Stimulated activated naive B cell treated with anti-CD40 and anti-IgM and Interleukin-4, amounts not matched to agents 10 μg/mL and 1 μg/mL and 100 μg/mL, for 72 hours (primary cell): ENCODE measurements around the gene SDK1.

Source experiments
- ATAC-seq, 2 donors: fragments of 150-1000 bp; cut with Tn5 transposase; replicated peaks; 2 replicates each; pipeline ENCODE4 v1.10.0; 2021; ENCODE audit warnings: moderate library complexity in 1 of 2
- DNase-seq: peaks from one replicate; pipeline ENCODE4 v3.0.0; 2021
- H3K27ac Mint-ChIP-seq: one replicate; pipeline ENCODE4 v1.8.0; 2022; ENCODE audit warnings: mild to moderate bottlenecking, mixed read lengths
- H3K27me3 Mint-ChIP-seq, 2 donors: one replicate each; pipeline ENCODE4 v1.8.0; 2022; ENCODE audit warnings: mixed read lengths in 2 of 2
- H3K36me3 Mint-ChIP-seq, 2 donors: one replicate each; pipeline ENCODE4 v1.8.0; 2022; ENCODE audit warnings: mixed read lengths in 2 of 2, mild to moderate bottlenecking in 1 of 2
- H3K4me1 Mint-ChIP-seq, 2 donors: one replicate each; pipeline ENCODE4 v1.8.0; 2022; ENCODE audit warnings: mixed read lengths in 2 of 2, mild to moderate bottlenecking in 1 of 2
- H3K4me3 Mint-ChIP-seq, 2 donors: one replicate each; pipeline ENCODE4 v1.8.0; 2022; ENCODE audit warnings: mild to moderate bottlenecking in 2 of 2, mixed read lengths in 2 of 2, moderate library complexity in 1 of 2
- H3K9me3 Mint-ChIP-seq, 2 donors: one replicate each; pipeline ENCODE4 v1.8.0; 2022; ENCODE audit warnings: mixed read lengths in 2 of 2, mild to moderate bottlenecking in 1 of 2

The SDK1 gene

GRCh38 chr7:3862774-3863173 is 561.7 kb downstream of the SDK1 start:
- DNase-seq (no peak), ATAC-seq (no peak)
- peaks cover 0 to 8% of the 10 kb centered on the region in 2 donors for H3K4me1 Mint-ChIP-seq
- peaks cover 5 to 13% of the 10 kb centered on the region in 2 donors for H3K27me3 Mint-ChIP-seq
- peaks cover 0 to 3% of the 10 kb centered on the region in 2 donors for H3K36me3 Mint-ChIP-seq
- peaks cover 3 to 6% of the 10 kb centered on the region in 2 donors for H3K9me3 Mint-ChIP-seq
- no peak overlapping the region for H3K27ac Mint-ChIP-seq
- H3K4me3 Mint-ChIP-seq, result no peak overlapping the region

- H3K36me3 Mint-ChIP-seq, result peaks cover 1 to 3% of the 10 kb centered on the region in 2 donors
- ATAC-seq (no peak), DNase-seq (no peak)
- H3K4me1 Mint-ChIP-seq, result peaks cover 0 to 6% of the 10 kb centered on the region in 2 donors
- H3K27me3 Mint-ChIP-seq, result peaks cover 11% of the 10 kb centered on the region in 2 donors
- peaks cover 5 to 6% of the 10 kb centered on the region in 2 donors for H3K9me3 Mint-ChIP-seq
- H3K27ac Mint-ChIP-seq, result no peak overlapping the region
- no peak overlapping the region for H3K4me3 Mint-ChIP-seq
Observed at GRCh38 chr7:3866277-3866676, 565.2 kb downstream of the SDK1 start.

GRCh38 chr7:3867863-3868262 is 566.8 kb downstream of the SDK1 start:
- Mint-ChIP-seq H3K4me1 (no peaks in the 10 kb centered on the region), H3K36me3 (peaks cover 3% of the 10 kb centered on the region in 2 donors)
- no peak for ATAC-seq

GRCh38 chr7:3879355-3880075 is 578.5 kb downstream of the SDK1 start:
- ATAC-seq (no peak), DNase-seq (no peak)
- no peaks in the 10 kb centered on the region for H3K4me1 Mint-ChIP-seq
- H3K9me3 Mint-ChIP-seq, result peaks cover 2% of the 10 kb centered on the region in 2 donors
- no peak overlapping the region for H3K4me3 Mint-ChIP-seq
- H3K27me3 Mint-ChIP-seq, result peaks cover 9 to 22% of the 10 kb centered on the region in 2 donors
- H3K36me3 Mint-ChIP-seq, result no peaks in the 10 kb centered on the region
- no peak overlapping the region for H3K27ac Mint-ChIP-seq

More at GRCh38 chr7:3867863-3868262, 566.8 kb downstream of the SDK1 start:
- peaks cover 13 to 17% of the 10 kb centered on the region in 2 donors for H3K27me3 Mint-ChIP-seq
- no peak overlapping the region for H3K27ac Mint-ChIP-seq
- H3K4me3 Mint-ChIP-seq, result no peak overlapping the region
- DNase-seq, result no peak
- peaks cover 6 to 10% of the 10 kb centered on the region in 2 donors for H3K9me3 Mint-ChIP-seq

GRCh38 chr7:3880228-3880987 is 579.4 kb downstream of the SDK1 start:
- no peaks in the 10 kb centered on the region for H3K4me1 Mint-ChIP-seq
- H3K9me3 Mint-ChIP-seq, result no peaks in the 10 kb centered on the region
- H3K27me3 Mint-ChIP-seq, result peaks cover 5 to 13% of the 10 kb centered on the region in 2 donors
- no peak overlapping the region for H3K4me3 Mint-ChIP-seq
- no peak for ATAC-seq
- H3K27ac Mint-ChIP-seq, result no peak overlapping the region
- no peaks in the 10 kb centered on the region for H3K36me3 Mint-ChIP-seq
- DNase-seq, result no peak

- Mint-ChIP-seq H3K27ac (no peak overlapping the region), H3K4me1 (no peaks in the 10 kb centered on the region), H3K9me3 (no peaks in the 10 kb centered on the region), H3K27me3 (peaks cover 4 to 5% of the 10 kb centered on the region in 2 donors), H3K4me3 (no peak overlapping the region), H3K36me3 (no peaks in the 10 kb centered on the region)
- ATAC-seq (no peak), DNase-seq (no peak)
Observed at GRCh38 chr7:3882782-3883181, 581.7 kb downstream of the SDK1 start.

GRCh38 chr7:3884543-3884942 is 583.5 kb downstream of the SDK1 start:
- no peaks in the 10 kb centered on the region for H3K36me3 Mint-ChIP-seq
- no peak overlapping the region for H3K27ac Mint-ChIP-seq
- DNase-seq (no peak), ATAC-seq (no peak)
- H3K9me3 Mint-ChIP-seq, result no peaks in the 10 kb centered on the region
- H3K4me3 Mint-ChIP-seq, result no peak overlapping the region
- no peaks in the 10 kb centered on the region for H3K4me1 Mint-ChIP-seq
- peaks cover 4 to 5% of the 10 kb centered on the region in 2 donors for H3K27me3 Mint-ChIP-seq

GRCh38 chr7:3887096-3887690 is 586.1 kb downstream of the SDK1 start:
- H3K4me1 Mint-ChIP-seq, result no peaks in the 10 kb centered on the region
- DNase-seq (no peak), ATAC-seq (no peak)
- no peak overlapping the region for H3K27ac Mint-ChIP-seq
- H3K4me3 Mint-ChIP-seq, result no peak overlapping the region
- peaks cover 12 to 14% of the 10 kb centered on the region in 2 donors for H3K27me3 Mint-ChIP-seq
- H3K9me3 Mint-ChIP-seq, result no peaks in the 10 kb centered on the region
- H3K36me3 Mint-ChIP-seq, result peaks cover 0 to 1% of the 10 kb centered on the region in 2 donors

- no peak overlapping the region for H3K4me3 Mint-ChIP-seq
- DNase-seq (no peak), ATAC-seq (no peak)
- H3K36me3 Mint-ChIP-seq, result peaks cover 0 to 1% of the 10 kb centered on the region in 2 donors
- H3K27me3 Mint-ChIP-seq, result peaks cover 19 to 23% of the 10 kb centered on the region in 2 donors
- H3K27ac Mint-ChIP-seq, result no peak overlapping the region
- no peaks in the 10 kb centered on the region for H3K9me3 Mint-ChIP-seq
- H3K4me1 Mint-ChIP-seq, result no peaks in the 10 kb centered on the region
Observed at GRCh38 chr7:3888096-3888495, 587.0 kb downstream of the SDK1 start.

GRCh38 chr7:3892157-3892556 is 591.1 kb downstream of the SDK1 start:
- H3K27me3 Mint-ChIP-seq, result peaks cover 19 to 31% of the 10 kb centered on the region in 2 donors
- H3K9me3 Mint-ChIP-seq, result no peaks in the 10 kb centered on the region
- ATAC-seq, result no peak
- H3K4me3 Mint-ChIP-seq, result no peak overlapping the region
- peaks cover 0 to 1% of the 10 kb centered on the region in 2 donors for H3K36me3 Mint-ChIP-seq
- H3K4me1 Mint-ChIP-seq, result peaks cover 0 to 7% of the 10 kb centered on the region in 2 donors
- DNase-seq, result no peak
- no peak overlapping the region for H3K27ac Mint-ChIP-seq

- Mint-ChIP-seq H3K4me1 (peaks cover under 1 to 7% of the 10 kb centered on the region in 2 donors), H3K27ac (no peak overlapping the region), H3K4me3 (no peak overlapping the region), H3K36me3 (peaks cover 0 to 1% of the 10 kb centered on the region in 2 donors), H3K27me3 (peaks cover 19 to 33% of the 10 kb centered on the region in 2 donors), H3K9me3 (no peaks in the 10 kb centered on the region)
- DNase-seq (no peak), ATAC-seq (no peak)
Observed at GRCh38 chr7:3892686-3893085, 591.6 kb downstream of the SDK1 start.

GRCh38 chr7:3893151-3893788 is 592.2 kb downstream of the SDK1 start:
- peaks cover 0 to 1% of the 10 kb centered on the region in 2 donors for H3K36me3 Mint-ChIP-seq
- H3K27me3 Mint-ChIP-seq, result peaks cover 19 to 37% of the 10 kb centered on the region in 2 donors
- no peak overlapping the region for H3K27ac Mint-ChIP-seq

GRCh38 chr7:3893789-3894153 is 592.7 kb downstream of the SDK1 start:
- Mint-ChIP-seq H3K4me1 (peaks cover 2 to 7% of the 10 kb centered on the region in 2 donors), H3K9me3 (no peaks in the 10 kb centered on the region), H3K27me3 (peaks cover 19 to 37% of the 10 kb centered on the region in 2 donors), H3K4me3 (no peak overlapping the region), H3K36me3 (peaks cover 0 to 1% of the 10 kb centered on the region in 2 donors), H3K27ac (no peak overlapping the region)
- no peak for ATAC-seq
- no peak for DNase-seq

More at GRCh38 chr7:3893151-3893788, 592.2 kb downstream of the SDK1 start:
- Mint-ChIP-seq H3K4me3 (no peak overlapping the region), H3K9me3 (no peaks in the 10 kb centered on the region), H3K4me1 (peaks cover 2 to 7% of the 10 kb centered on the region in 2 donors)
- ATAC-seq (no peak), DNase-seq (no peak)
